Epithelial cell of esophagus (primary cell): ENCODE measurements around the gene RIT2.
A peak's percentile ranks its signal among the peaks of the same experiment; 100 is the strongest.
"Not testable (repeated sequence)": the region's sequence is repeated elsewhere in the genome, so short reads cannot be mapped to it uniquely, and the experiment has no call there.

Source experiments
- DNase-seq: peaks from one replicate; pipeline ENCODE4 v3.0.0; 2010; ENCODE audit warnings: low read depth
- H3K4me3 ChIP-seq: 2 replicates; pipeline ENCODE4 v1.5.1; 2011; ENCODE audit warnings: mild to moderate bottlenecking, low read length, control low read depth
- TF ChIP-seq, protein P1 (sequence below): IDR thresholded peaks from 2 replicates; pipeline ENCODE4 v1.5.1; 2011; ENCODE audit warnings: low read depth, mild to moderate bottlenecking, low read length, control low read depth, inconsistent platforms; ENCODE audit not compliant: insufficient read depth; ENCODE audit errors: missing control alignments

The RIT2 gene

GRCh38 chr18:42743373-42744138, 371.9 kb downstream of the RIT2 start:
- no peak for DNase-seq
- TF ChIP-seq, protein P1, sequence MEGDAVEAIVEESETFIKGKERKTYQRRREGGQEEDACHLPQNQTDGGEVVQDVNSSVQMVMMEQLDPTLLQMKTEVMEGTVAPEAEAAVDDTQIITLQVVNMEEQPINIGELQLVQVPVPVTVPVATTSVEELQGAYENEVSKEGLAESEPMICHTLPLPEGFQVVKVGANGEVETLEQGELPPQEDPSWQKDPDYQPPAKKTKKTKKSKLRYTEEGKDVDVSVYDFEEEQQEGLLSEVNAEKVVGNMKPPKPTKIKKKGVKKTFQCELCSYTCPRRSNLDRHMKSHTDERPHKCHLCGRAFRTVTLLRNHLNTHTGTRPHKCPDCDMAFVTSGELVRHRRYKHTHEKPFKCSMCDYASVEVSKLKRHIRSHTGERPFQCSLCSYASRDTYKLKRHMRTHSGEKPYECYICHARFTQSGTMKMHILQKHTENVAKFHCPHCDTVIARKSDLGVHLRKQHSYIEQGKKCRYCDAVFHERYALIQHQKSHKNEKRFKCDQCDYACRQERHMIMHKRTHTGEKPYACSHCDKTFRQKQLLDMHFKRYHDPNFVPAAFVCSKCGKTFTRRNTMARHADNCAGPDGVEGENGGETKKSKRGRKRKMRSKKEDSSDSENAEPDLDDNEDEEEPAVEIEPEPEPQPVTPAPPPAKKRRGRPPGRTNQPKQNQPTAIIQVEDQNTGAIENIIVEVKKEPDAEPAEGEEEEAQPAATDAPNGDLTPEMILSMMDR = no peak
- no peak overlapping the region for H3K4me3 ChIP-seq

DNA sequence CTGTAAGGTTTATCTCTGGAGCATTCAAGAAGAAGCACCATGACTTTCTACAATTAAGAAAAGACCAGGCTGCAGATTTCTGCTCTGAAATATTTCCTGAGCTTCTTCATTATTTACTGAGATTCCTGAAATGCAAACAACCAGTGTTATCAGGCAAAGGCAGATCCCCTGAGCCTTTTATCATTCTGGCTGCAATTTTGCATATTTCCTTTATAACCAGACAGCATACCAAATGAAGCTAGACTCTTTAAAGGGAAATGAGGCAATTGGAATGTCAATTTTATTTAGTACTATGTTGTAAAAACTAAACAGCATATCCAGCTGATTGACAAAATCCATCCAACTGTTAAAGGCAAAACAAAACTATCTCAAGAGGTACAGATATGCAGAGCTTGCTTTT, 372.5 kb downstream of the RIT2 start:
- TF ChIP-seq, protein P1 = no peak
- H3K4me3 ChIP-seq = no peak overlapping the region
- DNase-seq = no peak

DNA sequence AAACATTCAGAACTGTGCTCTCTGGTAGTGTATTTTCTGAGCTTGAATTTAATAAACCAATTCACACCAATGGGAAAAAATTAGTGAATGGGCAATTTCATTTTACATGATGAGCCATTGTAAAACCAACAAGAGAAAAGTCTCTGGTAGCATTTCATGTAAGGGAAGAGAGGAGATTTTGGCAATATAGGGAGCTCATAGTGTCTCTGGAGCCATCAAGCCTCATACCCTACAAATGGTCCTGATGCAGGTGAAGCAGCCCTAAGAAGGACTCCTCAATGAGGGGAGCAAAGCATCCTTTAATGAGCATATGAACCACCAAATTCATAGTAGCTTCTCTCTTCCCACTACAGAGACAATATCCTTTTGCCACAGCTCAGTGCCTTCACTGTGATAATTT, 373.0 kb downstream of the RIT2 start:
- no peak overlapping the region for H3K4me3 ChIP-seq
- no peak for DNase-seq
- TF ChIP-seq, protein P1 = no peak

DNA sequence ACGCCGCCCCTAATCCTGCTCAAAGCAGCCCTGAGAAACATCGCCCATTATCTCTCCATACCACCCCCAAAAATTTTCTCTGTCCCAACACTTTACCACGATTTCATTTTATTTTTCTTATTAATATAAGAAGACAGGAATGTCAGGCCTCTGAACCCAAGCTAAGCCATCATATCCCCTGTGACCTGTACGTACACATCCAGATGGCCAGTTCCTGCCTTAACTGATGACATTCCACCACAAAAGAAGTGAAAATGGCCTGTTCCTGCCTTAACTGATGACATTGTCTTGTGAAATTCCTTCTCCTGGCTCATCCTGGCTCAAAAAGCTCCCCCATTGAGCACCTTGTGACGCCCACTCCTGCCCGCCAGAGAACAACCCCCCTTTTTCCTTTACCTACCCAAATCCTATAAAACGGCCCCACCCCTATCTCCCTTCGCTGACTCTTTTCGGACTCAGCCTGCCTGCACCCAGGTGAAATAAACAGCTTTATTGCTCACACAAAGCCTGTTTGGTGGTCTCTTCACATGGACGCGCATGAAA, 373.6 kb downstream of the RIT2 start:
- DNase-seq, H3K4me3 ChIP-seq: not testable (repeated sequence)

GRCh38 chr18:42741299-42741698, 374.2 kb downstream of the RIT2 start:
- not testable (repeated sequence) for H3K4me3 ChIP-seq, DNase-seq

DNA sequence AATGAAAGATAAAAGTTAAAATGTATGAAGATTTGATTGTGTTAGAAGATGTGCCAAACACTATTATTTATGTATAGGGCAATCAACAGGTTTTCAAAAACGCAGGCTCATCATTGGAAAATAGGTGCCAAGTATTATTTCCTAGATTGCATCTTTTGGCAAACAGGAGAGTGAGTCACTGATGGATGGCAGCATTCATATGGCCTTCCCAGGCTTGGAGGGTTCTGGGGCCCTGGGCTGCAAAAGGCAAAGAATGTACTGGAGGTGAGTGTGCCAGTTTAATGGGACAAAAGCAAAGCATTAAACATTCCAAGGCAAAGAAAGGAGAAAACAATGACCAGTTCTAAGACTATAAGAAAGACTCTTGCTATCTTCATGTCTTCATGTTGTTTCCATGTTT, 379.4 kb downstream of the RIT2 start:
- no peak overlapping the region for H3K4me3 ChIP-seq
- TF ChIP-seq, protein P1 = no peak
- no peak for DNase-seq

DNA sequence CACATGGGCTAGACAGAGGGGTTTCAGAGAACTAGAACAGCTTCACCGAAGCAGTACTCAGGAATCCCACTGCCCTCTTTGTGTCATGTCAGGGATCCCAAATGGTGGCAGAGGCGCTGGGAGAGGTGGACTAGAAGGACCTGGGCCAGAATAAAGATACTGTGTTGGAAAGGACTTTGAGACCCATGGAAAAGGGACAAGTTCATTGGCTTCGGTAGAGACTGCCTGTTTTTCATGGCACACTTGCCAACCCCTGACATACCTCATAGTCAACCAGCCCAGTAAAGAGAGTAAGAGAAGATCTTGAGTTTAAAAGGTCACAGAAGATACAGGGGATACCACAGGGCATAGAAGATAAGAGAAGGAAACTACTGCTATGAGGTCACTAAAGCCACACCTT, 381.0 kb downstream of the RIT2 start:
- H3K4me3 ChIP-seq = no peak overlapping the region
- TF ChIP-seq, protein P1 = no peak
- DNase-seq = no peak

DNA sequence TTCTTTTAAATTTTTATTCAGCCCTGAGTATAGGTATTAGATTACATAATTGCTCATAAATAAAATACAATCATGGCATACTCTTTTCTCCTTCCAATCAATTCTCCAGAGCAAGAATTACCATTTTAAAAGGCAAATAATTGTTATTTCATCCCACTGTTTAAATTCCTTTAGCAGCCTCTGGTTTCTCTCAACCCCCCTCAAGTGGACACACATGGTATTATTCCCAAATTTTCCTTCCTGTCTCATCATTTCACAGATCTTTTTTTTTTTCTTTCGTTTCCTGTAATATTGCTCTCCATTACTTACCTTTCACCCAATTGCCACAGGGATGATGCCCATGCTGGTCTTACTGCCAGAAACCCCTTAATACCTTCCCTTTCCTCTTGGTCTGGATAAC, 385.2 kb downstream of the RIT2 start:
- TF ChIP-seq, protein P1 = peak; percentile 6
- no peak for DNase-seq
- H3K4me3 ChIP-seq = no peak overlapping the region
